Activated CD4-positive, alpha-beta T cell treated with anti-CD3 and anti-CD28 coated beads for 1 hour (primary cell): ENCODE data around the gene XK.
"Not testable (repeated sequence)": the region's sequence is repeated elsewhere in the genome, so short reads cannot be mapped to it uniquely, and the experiment has no call there.

Experiments used
- DNase-seq: peaks from one replicate; pipeline ENCODE4 v3.0.0-alpha.2; 2020

XK gene

GRCh38 chrX:37759351-37759750 lies 73.8 kb downstream of the XK start:
- DNase-seq, result no peak

DNA sequence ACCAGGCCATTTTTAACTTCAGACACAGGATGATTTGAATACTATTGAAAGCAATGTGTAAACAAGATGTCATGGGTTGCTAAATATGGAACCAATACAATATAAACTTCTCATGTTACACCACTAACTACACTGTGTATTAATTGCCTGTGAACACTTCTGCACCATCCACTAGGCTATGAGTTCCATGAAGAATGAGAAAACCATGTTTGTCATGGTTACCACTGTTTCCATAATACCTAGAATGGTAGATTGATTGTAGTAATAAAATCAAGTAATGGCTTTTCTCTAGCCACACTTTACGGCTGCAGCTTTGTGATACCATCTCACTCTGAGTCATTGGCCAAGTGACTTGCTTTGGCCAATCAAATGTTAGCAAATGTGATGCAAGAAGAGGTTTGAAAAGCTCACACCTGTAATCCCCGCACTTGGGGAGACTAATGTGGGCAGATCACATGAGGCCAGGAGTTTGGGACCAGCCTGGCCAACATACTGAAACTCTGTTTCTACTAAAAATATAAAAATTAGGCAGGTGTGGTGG lies 74.4 kb downstream of the XK start:
- no peak for DNase-seq

- no peak for DNase-seq
Measured at GRCh38 chrX:37763400-37763799, 77.8 kb downstream of the XK start.

DNA sequence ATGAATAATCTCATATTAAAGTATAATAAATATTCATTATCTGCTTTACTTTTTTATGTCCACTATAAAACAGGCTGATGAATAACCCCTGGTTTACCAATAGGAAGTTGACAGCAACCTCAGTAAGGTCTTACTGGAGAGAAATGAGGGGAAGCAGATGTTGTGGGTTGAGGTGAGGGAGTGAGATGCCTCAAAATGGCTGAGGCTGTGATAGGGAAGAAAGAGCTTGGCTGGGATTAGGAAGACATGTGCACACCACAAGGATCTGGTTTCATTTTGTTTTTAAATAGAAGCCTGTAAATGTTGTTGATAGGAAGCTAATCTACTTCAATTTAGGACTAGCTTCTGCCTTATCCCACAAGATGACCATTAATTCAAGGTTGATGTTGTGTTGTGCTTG lies 79.9 kb downstream of the XK start:
- no peak for DNase-seq

DNA sequence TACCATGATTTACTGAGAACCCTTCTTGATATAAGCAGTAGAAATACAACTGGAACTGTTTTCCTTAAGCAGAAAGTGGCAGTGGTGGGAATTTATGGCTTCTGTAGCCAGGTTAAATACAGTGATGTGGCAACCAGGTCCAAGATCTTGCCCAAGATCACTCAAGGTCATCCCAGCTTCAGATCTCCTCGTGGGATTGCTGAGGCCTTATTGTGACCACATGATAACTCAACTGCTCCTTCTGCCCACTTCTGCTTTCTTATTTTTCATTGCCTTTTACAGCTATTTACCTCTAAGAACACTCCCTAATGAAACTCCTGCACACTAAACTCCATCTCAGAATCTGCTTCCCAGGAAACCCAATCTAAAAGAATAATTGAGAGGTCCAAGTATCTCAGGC lies 81.8 kb downstream of the XK start:
- no peak for DNase-seq

DNA sequence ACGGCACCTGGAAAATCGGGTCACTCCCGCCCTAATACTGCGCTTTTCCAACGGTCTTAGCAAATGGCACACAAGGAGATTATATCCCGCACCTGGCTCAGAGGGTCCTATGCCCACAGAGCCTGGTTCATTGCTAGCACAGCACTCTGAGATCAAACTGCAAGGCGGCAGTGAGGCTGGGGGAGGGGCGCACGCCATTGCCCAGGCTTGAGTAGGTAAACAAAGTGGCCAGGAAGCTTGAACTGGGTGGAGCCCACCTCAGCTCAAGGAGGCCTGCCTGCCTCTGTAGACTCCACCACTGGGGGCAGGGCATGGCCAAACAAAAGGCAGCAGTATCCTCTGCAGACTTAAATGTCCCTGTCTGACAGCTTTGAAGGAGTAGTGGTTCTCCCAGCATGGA lies 83.3 kb downstream of the XK start:
- not testable (repeated sequence) for DNase-seq

GRCh38 chrX:37776283-37776986 lies 90.8 kb downstream of the XK start:
- no peak for DNase-seq

DNA sequence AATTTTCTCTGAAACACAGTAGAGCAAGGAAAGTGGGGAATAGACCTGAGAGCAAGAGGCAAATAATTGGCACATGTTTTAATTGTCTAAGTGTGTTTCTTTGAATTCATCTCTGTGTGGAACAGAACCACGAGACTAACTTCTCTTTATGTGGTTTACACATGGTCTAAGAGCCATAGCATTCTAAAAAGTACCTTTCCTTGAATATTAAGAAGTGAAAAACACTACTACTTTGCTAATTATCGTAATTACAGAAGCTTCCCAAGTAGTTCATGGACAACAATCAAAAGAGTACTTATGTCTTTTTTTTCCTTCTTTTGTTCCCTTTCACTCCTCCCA lies 91.4 kb downstream of the XK start:
- no peak for DNase-seq

GRCh38 chrX:37779857-37780256 lies 94.3 kb downstream of the XK start, which contains the start of gene CYBB:
CYBB (plus strand) TSS chrX:37780059; CDS start chrX:37780078, 19 bp downstream.
- DNase-seq, result no peak

- DNase-seq, result no peak
Measured at GRCh38 chrX:37781081-37781480, 95.5 kb downstream of the XK start.
